Liver (tissue), 3 donors: ENCODE measurements around the gene C1orf216.

Experiments used
- CTCF ChIP-seq: fragments of 150-350 bp; IDR thresholded peaks from 2 replicates; pipeline ENCODE4 v1.5.1; 2017; ENCODE audit warnings: improper control_type of control experiment, low read depth, low read length; ENCODE audit not compliant: missing input control
- FOXA1 ChIP-seq: IDR thresholded peaks from 2 replicates; pipeline ENCODE4 v1.6.1; 2016; ENCODE audit warnings: antibody characterized with exemption
- RAD21 ChIP-seq, 2 donors: IDR thresholded peaks; 2 replicates each; pipeline ENCODE4 v1.6.1; 2016; ENCODE audit warnings: antibody characterized with exemption in 2 of 2, mild to moderate bottlenecking in 2 of 2
- TF ChIP-seq, protein P1 (sequence below): IDR thresholded peaks from 2 replicates; pipeline ENCODE4 v1.6.1; 2016; ENCODE audit warnings: antibody characterized with exemption
- donor health status: healthy.
- donor health status: healthy.

DNA sequence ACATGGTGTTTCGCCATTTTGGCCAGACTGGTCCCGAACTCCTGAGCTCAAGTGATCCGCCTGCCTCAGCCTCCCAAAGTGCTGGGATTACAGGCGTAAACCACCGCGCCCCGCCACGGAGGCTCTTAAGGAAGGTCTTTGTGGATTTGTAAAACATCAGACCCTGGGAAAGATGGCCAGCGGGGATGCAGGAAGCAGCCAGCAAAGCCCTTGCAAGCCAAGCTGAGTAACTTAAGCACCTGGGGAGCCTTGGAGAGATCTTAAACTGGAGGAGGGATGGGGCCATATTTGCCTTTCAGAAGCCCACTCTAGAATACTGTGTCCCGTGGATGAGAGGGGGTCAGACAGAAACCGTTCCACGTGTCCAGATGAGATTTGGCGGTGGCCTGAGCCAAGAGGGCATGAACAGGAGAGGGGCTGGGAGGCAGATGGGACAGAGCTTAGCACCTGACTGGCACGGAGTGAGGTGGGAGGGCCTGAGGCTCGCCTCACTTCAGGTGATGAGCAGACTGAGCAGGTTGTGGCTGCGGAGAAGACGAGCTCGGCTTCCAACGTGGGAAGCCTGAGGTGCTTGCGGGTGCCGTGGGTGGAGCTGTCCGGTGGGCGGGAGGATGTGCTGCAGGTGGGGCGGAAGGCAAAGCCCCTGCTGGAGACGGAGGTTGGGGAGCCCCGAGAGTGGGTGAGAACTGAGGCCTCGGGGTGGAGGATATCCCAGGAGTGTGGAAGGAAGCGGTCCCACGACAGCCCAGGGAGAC, 11.7 kb downstream of the C1orf216 start:
- TF ChIP-seq RAD21 (IDR thresholded peaks at IDR 0.05) = no peak
- TF ChIP-seq FOXA1 = no peak
- TF ChIP-seq CTCF = no peak
- TF ChIP-seq, protein P1, sequence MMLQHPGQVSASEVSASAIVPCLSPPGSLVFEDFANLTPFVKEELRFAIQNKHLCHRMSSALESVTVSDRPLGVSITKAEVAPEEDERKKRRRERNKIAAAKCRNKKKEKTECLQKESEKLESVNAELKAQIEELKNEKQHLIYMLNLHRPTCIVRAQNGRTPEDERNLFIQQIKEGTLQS = no peak
